NCI-H2196 (cell line): ENCODE results near the gene PRRG2.
"Not testable (repeated sequence)": the region's sequence is repeated elsewhere in the genome, so short reads cannot be mapped to it uniquely, and the experiment has no call there.

Source experiments
- DNase-seq: peaks from one replicate; lab custom pipeline; 2025; ENCODE audit not compliant: unreplicated experiment; lab: John Stamatoyannopoulos, UW

The PRRG2 gene

GRCh38 chr19:49601482-49602038, 20.4 kb downstream of the PRRG2 start:
- DNase-seq, result no peak

- no peak for DNase-seq
Measured at GRCh38 chr19:49602806-49603205, 21.7 kb downstream of the PRRG2 start.

- no peak for DNase-seq
Measured at GRCh38 chr19:49605605-49606004, 24.5 kb downstream of the PRRG2 start.

GRCh38 chr19:49609499-49610092, 28.5 kb downstream of the PRRG2 start:
- no peak for DNase-seq

- peak; percentile 59 for DNase-seq
Measured at GRCh38 chr19:49613374-49613773, 32.3 kb downstream of the PRRG2 start.

GRCh38 chr19:49614096-49614833, 33.1 kb downstream of the PRRG2 start:
- no peak for DNase-seq

- DNase-seq, result no peak
Measured at GRCh38 chr19:49615861-49616260, 34.7 kb downstream of the PRRG2 start.

GRCh38 chr19:49616532-49616931, 35.4 kb downstream of the PRRG2 start:
- DNase-seq, result no peak

- no peak for DNase-seq
Measured at GRCh38 chr19:49616945-49617344, 35.8 kb downstream of the PRRG2 start.

- DNase-seq, result not testable (repeated sequence)
Measured at GRCh38 chr19:49617860-49618259, 36.7 kb downstream of the PRRG2 start.

- DNase-seq, result no peak
Measured at GRCh38 chr19:49624967-49625910, 44.1 kb downstream of the PRRG2 start.

GRCh38 chr19:49626226-49626625, 45.1 kb downstream of the PRRG2 start:
- no peak for DNase-seq

- no peak for DNase-seq
Measured at GRCh38 chr19:49629659-49630058, 48.5 kb downstream of the PRRG2 start.

- DNase-seq, result no peak
Measured at GRCh38 chr19:49631014-49631588, 50.0 kb downstream of the PRRG2 start.

- no peak for DNase-seq
Measured at GRCh38 chr19:49631610-49632192, 50.6 kb downstream of the PRRG2 start.

GRCh38 chr19:49632576-49632975, 51.5 kb downstream of the PRRG2 start:
- no peak for DNase-seq

- not testable (repeated sequence) for DNase-seq
Measured at GRCh38 chr19:49633273-49633672, 52.2 kb downstream of the PRRG2 start.

GRCh38 chr19:49635530-49636232, 54.6 kb downstream of the PRRG2 start:
- DNase-seq, result no peak

- no peak for DNase-seq
Measured at GRCh38 chr19:49636233-49636932, 55.3 kb downstream of the PRRG2 start.
